NCI-H187 treated with DMSO at 0.1 percent for 48 hours (cell line): Measurements from ENCODE around the gene SLC16A12.
"Not testable (repeated sequence)": the region's sequence is repeated elsewhere in the genome, so short reads cannot be mapped to it uniquely, and the experiment has no call there.

Experiments used
- DNase-seq: peaks from one replicate; lab custom pipeline; 2025; lab: John Stamatoyannopoulos, UW

Gene SLC16A12

DNA sequence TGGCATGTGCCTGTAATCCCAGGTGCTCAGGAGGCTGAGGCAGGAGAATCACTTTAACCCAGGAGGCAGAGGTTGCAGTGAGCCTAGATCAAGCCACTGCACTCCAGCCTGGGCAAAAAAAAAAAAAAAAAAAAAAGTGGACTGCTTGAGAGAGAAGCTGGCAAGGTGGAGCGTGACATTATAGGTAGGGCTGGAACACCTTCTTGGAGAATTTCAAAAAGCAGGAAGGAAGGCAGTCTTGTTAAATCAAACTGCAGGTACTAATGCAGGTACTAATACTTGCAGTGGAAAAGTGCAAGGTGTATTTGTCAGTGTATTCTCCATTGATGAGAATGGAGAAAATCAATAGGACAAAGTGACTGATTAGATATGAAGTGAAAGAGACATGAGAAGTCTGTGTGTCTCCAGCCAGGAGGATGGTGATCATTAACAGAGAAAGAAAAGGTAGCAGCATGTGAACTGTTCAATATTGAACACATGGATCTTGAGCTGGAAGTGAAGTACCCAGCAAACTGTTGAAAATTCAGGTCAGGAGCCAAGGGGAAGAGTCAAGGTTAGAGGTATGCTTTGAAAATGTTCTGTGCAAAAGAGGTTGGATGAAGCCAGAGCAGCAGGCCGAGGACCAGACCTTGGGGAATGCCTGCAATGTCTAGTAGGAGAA is 12.6 kb upstream of the SLC16A12 start:
- DNase-seq: no peak

DNA sequence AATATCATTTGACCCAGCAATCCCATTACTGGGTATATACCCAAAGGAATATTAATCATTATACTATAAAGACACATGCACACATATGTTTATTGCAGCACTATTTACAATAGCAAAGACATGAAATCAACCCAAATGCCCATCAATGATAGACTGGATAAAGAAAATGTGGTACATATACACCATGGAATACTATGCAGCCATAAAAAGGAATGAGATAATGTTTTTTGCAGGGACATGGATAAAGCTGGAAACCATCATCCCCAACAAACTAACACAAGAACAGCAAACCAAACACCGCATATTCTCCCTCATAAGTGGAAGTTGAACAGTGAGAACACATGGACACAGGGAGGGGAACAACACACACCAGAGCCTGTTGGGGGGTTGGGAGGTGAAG is 11.3 kb upstream of the SLC16A12 start:
- not testable (repeated sequence) for DNase-seq

DNA sequence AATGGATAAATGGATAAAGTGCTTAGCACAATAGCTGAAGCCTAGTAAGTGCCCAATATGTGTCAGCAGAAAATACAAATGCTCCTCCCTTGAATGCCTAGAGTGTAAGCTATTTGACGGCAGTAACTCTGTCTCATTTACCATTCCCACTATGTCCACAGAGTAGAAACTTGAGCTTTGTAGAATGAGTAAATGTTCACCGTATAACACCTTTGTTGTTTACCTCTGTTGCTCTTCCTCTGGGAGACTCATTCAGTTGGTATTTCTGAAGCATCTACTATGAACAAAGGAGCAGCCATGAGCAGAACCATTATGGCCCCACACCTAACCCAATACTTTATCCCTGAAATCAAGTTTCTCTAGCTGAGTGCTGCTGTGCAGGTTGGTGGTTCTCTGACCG is 8.4 kb upstream of the SLC16A12 start:
- DNase-seq: no peak

DNA sequence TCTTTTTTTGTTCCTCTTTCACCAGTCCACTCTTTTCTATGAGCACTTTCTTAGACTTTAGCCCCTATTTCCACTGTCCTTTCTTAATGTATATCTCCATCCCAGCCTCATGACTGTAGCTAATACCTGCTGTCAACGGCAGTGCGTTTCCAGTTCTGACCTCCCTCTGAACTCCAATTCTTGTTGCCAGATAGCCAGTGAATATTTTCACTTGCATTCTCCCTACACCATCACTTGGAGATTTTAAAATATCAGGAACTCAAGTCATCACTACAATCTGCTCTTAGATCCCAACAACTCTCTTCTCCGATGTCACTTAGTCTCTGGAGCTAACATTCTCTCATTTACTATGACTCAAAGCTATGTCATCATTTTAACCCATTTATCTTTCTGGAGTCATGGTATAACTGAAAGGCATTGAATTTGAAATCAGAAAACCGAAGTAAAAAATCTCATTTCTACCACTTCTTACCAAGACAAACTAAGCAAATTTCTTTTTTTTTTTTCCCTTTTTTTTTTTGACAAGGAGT is 5.1 kb upstream of the SLC16A12 start:
- no peak for DNase-seq

DNA sequence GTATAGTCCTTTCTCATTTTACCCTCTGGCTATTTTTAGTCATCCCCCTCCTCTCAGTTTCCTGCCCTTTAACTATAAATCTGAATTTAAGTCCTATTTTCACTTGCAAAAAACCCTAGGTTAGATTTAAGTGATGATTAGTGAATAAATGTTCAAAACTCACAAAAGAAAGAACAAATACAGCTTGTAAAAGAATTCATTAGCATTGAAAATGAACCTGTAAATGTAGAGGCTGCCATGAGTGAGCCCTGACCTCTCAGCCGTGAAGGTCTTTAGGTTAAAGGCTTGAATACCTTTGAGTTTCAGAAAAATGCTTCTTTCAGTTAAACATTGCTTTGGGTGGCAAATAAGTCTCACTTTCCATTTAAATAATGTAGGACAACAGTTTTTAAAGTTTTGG is 2.0 kb upstream of the SLC16A12 start:
- DNase-seq: no peak

DNA sequence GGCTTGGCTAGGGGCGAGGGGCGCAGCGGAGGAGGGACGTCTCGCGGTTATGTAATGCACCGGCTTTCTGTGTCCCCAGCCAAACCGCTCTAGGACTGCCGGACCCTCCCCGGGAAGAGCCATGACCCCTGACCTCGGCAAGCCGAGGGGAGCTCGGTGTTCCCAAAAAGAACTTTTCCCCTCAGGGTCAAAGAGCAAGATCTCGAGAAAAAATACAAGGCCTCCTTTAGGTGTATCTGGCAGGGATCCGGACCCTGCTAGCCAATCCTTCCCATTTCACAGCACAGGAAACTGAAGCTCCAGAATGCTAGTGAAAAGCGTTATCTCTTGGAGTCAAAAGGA is 590 bp upstream of the SLC16A12 start:
- no peak for DNase-seq

DNA sequence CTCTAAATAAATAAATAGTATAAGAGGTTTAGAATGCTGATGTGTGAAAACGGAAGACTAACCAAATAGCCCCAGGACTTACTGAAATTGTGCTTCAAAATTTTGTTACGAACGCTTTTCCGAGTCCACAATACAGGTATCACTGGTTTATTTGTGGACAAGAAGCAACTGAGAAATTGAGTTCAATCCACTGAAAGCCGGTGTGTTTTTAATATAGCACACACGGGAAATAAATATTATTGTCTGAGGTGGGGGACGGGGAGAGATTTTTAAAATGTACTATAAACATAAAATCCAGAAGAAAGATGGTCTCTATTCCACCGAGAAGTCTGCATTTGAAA is 598 bp downstream of the SLC16A12 start:
- no peak for DNase-seq

DNA sequence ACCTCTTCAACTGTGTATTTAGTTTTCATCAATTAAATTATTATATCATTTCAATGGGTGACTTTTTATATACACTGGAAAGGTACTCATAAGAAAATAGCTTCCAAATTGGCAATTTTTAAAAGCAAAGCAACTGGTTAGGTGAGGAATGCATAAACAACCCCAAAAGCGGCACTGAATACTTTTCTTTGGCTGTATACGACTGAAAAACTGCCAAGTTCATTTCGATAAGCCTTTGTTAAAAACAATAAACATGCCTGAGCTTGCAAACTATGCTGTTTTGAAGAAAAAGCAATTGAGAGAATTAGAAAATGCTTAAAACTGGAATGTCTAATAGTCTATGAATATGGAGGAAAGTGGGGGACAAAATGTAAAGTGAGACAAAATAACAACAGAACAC is 2.9 kb downstream of the SLC16A12 start:
- no peak for DNase-seq

DNA sequence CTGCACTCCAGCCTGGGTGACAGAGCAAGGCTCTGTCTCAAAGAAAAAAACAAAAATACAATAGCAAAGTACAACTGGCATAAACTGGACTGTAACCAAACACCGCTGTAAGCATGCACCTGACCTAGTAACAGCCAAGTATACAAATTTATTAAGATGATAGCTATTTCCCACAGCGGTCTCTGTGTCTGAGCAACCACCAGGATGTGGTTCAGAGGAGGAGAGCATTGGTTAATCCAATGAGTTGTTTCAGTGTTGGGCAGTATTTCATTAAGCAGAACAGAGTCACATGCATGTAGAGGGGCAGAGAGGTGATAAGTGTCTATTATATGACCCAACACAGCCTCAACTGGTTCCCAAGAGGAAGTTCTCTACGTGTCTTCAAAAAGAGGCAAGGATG is 4.0 kb downstream of the SLC16A12 start:
- no peak for DNase-seq

DNA sequence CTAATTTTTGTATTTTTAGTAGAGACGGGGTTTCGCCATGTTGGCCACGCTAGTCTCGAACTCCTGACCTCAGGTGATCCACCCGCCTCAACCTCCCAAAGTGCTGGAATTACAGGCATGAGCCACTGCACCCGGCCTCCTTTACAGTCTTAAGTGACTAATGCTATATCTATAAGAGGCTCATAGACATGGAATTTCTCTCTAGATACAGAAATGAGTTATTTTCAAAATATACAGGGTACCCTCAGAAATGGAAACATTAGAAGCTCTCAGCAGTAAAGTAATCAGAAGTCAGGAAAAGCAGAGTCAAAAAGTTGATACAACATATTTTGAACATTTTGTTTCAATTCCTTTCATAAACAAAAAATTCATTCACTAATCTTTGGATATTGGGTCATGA is 5.7 kb downstream of the SLC16A12 start:
- DNase-seq: not testable (repeated sequence)

DNA sequence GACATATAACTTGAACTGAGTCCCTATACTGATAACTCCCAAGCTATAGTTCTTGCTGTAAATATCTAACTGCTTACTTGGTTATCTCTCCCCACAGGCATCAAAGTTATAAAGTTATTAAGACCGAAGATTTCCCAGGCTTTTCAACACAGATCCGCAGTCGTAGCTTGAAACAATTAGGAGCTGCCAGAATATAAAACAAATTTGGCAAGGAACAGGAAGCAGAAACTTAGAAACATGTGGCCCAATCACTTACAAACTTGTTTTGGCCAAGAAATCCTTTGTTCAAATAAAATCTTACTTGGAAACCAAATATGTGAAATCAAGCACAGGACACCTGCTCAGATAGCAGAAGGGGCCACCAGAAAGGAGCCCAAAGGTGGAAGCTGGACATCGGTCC is 9.0 kb downstream of the SLC16A12 start:
- DNase-seq: no peak

DNA sequence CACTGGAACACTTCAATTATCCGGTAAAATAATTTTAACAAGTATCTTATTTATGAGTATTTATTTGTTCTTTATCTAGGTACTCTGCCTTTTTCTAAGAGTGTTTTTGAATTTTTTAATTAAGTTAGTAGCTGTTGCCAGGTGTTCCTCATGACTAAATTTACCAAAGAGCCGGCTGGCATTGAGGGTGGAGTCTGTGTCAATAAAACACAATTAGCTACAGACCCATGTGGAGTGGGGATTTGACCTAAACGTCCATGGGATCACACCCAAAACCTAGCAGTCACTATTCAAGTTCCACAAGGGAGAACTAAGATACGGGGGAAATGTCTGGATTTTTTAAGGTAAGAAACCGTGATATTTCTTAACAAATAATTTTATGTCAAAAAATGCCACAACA is 9.8 kb downstream of the SLC16A12 start:
- no peak for DNase-seq

DNA sequence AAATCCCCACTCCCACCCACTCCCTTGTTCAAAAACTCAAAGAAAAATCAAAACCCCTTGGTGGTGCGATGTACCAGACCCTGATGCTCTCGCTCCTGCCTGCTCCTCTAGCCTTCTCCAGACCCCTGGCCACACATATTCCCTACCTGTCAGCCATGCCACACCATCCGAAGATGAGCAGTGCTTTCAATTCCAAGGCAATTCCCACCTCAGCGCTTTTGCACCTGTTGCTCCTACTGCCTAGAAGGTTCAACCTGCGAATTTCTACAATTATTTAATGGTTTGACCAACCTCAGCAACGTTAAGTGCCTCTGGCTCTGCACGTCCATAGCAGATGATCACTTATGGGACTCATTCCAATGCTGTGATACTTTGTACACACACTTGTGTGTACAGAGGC is 11.1 kb downstream of the SLC16A12 start:
- no peak for DNase-seq

DNA sequence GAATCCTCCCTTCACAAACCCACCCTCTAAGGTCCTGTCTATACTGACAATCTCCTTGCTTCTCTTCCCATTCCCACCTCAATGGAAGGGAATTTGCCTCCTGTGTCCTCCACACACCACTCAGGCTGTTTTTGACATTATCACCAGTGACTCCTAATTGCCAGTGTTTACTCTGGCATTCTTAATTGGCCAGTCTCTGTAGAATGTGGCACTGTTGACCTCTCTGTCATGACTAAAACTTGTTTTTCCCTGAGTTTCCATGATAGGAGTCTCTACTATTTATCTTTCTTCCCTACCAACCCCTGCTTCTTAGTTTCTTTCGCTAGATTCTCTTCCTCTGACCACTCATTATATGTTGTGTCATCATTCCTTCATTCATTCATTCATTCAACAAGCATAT is 12.1 kb downstream of the SLC16A12 start:
- DNase-seq: no peak

DNA sequence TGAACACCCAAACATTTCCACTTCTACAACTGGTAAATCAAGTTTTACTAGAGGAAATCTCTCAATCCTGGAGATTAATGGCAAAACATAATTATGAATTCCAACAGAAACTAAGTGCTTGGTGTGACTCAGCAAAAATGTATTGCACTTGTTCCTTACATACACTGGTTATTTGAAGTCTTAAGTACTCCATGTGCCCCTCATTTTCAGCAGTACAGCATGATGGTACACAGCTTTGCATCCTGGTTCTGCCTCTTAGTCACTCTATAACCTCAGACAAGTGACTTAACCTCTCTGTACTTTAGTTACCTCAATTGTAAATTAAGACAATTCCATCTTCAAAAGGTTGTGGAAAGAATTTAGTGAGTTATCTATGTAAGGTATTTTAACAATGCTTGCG is 12.9 kb downstream of the SLC16A12 start:
- no peak for DNase-seq

DNA sequence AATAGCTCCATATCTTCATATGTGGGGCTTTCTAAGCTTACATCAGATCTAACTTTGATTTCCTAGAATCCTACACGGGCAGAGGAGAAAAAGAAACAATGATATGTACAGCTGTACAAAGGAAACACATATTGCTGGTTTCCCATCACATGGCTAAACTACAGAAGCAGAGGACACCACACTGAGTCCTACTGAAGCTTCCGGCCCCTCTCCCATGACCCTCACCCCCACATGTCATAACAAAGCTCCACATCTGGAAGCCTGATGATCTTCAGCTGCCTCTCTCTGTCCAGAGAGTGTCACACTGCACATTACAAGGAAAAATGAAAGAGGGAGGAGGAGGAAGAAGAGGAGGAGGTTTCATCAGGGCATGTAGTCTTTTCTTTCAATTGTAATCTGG is 14.0 kb downstream of the SLC16A12 start:
- no peak for DNase-seq

DNA sequence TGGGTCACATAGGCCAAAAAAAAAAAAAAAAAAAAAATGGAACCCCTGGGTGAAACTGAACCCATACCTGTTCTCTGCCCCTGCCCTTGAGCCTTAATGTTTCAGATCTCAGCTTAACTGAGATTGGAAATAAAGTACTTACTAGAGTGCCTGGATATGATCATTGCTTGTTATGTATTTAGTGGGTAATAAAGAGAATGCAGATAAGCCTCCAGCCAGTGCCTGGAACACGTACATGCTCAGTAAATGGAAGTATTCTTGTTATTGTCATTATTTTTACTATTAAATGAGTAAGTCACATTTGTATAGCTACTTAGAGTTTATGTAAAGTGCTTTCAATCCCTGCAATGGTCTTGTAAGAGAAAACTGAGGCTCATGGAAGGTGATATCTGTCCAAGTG is 14.7 kb downstream of the SLC16A12 start:
- no peak for DNase-seq

DNA sequence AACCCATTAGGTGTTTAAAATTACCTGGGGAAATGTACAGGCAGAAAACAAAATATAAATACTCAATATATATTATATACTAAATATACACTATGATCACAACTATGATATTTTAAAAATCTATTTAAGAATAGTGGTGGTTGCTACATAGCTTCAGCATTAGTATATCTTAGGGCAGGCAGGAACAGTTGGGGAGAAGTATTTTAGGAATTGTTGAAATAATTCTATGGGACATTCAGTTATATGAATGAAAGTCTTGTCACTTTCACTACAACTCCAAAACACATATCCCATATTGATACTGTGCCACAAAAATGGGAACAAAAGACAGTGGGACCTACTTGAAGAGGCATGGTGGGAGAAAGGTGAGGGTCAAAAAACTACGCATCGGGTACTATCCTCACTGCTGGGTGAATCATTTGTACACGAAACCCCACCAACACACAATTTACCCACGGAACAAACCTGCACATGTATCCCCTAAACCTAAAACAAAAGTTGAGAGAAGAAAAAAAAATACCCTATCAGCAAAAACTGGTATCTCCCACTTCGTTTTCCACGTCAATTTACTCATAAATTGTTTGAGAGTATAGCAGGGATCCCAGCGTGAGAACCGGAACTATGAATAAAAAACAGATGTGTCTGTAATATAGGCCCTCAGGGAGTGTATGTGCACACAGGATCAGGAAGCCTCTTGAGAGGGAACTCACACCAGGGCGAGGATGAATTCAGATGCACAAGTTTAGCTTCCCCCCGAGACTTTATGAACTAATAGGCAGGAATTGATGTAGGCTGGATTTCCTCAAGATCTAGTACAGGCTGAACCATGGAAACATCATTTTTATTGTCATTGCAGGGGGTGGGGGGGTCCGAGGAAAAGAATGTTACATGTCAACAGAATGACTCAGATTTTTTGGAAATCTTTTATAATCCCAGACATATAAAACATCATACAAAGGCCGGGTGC is 16.2 kb downstream of the SLC16A12 start:
- DNase-seq: no peak

DNA sequence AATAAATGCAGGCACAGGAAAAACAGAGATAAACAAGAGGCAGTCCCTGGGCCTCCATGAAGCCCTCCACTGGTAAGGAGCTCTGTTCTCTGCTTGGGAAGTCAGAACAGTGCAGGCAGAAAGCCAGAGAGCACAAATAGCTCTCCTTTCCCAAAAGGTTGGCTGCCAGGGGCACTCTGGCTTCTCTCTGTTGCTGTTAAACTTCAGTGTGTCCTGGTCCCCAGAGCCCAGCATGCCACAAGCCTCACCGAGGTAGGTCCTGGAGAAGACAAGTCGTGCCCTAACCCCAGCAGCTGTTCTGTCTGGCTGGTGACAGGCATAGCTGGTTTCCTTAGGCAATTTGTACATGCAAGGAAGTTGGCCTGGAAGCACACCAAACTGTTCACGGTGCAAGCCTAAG is 17.3 kb downstream of the SLC16A12 start:
- no peak for DNase-seq

DNA sequence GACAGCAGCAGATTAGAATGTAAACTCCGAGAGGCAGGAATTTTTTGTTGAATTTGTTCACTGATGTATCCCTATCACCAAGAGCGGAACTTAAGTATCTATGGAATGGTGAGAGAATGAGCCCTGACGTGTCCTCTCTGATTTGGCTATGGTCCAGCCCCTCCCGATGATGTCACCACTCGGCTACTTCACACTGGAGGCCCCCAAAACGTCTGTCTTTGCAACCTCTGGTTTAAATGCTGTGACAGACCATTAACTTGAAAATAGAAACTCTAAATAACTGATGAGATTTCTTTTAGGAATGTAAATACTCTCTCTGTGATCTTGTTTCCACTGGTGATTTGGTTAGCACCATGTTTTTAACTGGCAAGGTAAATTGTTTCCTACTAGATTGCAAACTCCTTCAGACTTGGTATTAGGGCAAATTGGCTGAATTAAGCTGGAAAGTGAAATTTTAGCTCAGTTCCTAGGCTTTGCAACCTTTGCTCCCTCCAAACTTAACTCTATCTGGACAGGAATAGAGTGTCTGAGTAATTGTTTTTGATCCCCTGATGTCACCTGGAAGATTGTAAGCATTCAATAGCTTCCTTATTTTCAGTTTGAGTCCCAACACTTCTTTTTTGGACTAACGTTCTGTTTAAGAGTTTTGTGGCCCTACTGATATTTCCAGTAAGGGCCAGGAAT is 19.1 kb downstream of the SLC16A12 start:
- no peak for DNase-seq

DNA sequence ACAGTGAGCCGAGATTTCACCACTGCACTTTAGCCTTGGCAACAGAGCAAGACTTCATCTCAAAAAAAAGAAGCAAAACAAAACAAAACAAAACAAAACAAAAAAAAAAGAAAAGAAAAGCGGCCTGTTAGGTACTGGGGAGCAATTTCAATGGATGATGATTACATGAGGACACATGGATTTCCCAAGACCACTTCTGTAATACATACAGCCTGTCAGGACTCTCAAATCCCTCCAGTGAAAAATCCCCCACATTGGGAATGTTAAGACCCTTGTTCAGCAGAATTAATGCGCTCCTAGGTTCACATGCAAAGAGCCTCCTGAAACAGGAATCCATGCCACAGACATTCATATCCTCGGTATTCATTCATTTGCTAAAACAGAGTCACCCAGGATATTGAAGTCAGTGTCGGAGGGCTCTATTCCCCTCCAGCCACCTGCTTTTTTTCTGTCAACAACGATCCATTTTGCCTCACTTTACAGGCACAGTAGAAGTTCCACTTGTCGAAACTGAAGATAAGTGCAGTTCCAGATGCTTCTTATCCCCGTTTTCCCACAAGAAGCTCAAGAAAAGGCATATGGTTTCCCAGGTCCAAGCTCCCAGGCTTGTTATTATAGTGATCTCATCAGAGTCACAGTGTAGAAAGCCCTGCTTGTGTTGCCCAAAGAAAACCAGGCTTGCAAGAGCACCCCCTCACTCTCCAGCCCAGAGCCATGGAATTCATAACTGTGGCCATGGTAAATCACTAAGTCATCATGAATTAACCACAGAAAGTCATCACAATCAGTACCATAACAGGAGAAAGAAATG is 20.2 kb downstream of the SLC16A12 start:
- DNase-seq: no peak

DNA sequence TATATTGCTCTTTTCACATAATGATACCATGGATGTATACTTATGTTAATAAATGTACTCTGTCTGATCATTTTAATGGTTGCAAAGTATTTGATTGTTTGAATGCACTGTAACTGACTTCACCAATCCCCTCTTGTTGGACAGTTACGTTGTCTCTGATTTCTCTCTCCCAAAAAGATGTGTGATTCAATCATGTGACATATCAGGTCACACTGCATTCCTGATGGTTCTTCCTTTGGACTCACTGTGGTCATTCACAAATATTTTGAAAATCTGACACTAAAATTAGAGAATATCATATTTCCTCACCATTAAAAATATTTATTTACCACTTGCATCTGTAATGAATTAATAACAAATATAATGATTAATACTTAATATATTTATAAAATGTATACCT is 22.2 kb downstream of the SLC16A12 start:
- no peak for DNase-seq
